ENCODE measurements around the gene TP53I3. TPM values are rescaled to one million over a fixed set of nuclear protein-coding genes. Genes with fewer than 3 reads are reported as not detected.
A peak's percentile ranks its signal among the peaks of the same experiment; 100 is the strongest.
"Not testable (repeated sequence)": the region's sequence is repeated elsewhere in the genome, so short reads cannot be mapped to it uniquely, and the experiment has no call there.

Gene TP53I3
- total RNA-seq, 2 experiments from 2014 or later: 1.8 to 2.6 TPM

- Mint-ChIP-seq H3K36me3 (ENCODE audit: low read depth) (no peaks in the 10 kb centered on the region), H3K27me3 (no peaks in the 10 kb centered on the region), H3K4me3 (peak overlapping the region; percentile 96), H3K27ac (no peak overlapping the region), H3K9me3 (no peaks in the 10 kb centered on the region), H3K4me1 (ENCODE audit: low read depth) (peaks cover 25% of the 10 kb centered on the region)
- ATAC-seq: no peak
- POLR2A ChIA-PET: interaction anchor here (0.7 to 1.5 kb wide), 2 partner anchors 31 to 227 kb away, joined by 3 read pairs; partner anchors contain the start of gene SF3B6
- no peak for DNase-seq
- CTCF ChIA-PET: interaction anchor here (2.3 kb wide), 1 partner anchor 38 kb away, joined by 17 read pairs; the partner anchor contains the start of gene TP53I3
- intact Hi-C loops (cut with micrococcal nuclease): no loop called here
- TF ChIP-seq CTCF (IDR thresholded peaks at IDR 0.05): no peak
Observed at GRCh38 chr2:24045511-24046508, 38.8 kb downstream of the TP53I3 start.

- H3K4me3 Mint-ChIP-seq; H3K27me3 Mint-ChIP-seq; H3K9me3 Mint-ChIP-seq; ATAC-seq; DNase-seq; POLR2A ChIA-PET; intact Hi-C loops (cut with micrococcal nuclease); CTCF ChIA-PET; H3K27ac Mint-ChIP-seq: not testable (repeated sequence)
- Mint-ChIP-seq H3K4me1 (ENCODE audit: low read depth) (peaks cover 25% of the 10 kb centered on the region), H3K36me3 (ENCODE audit: low read depth) (peaks cover 17% of the 10 kb centered on the region)
Observed at GRCh38 chr2:24043133-24043532, 41.5 kb downstream of the TP53I3 start.

GRCh38 chr2:24040511-24040910, 44.1 kb downstream of the TP53I3 start:
- POLR2A ChIA-PET: no interaction called here
- H3K27ac Mint-ChIP-seq: no peak overlapping the region
- intact Hi-C loops (cut with micrococcal nuclease): no loop called here
- H3K9me3 Mint-ChIP-seq: no peaks in the 10 kb centered on the region
- no peak for TF ChIP-seq CTCF (IDR thresholded peaks at IDR 0.05)
- CTCF ChIA-PET: interaction anchor here (1.5 kb wide), 1 partner anchor 43 kb away, joined by 3 read pairs; no protein-coding TSS in a partner anchor
- DNase-seq (no peak), ATAC-seq (no peak)
- H3K36me3 Mint-ChIP-seq (ENCODE audit: low read depth): peaks cover 28% of the 10 kb centered on the region
- no peaks in the 10 kb centered on the region for H3K27me3 Mint-ChIP-seq
- H3K4me3 Mint-ChIP-seq: no peak overlapping the region
- peaks cover 24% of the 10 kb centered on the region for H3K4me1 Mint-ChIP-seq (ENCODE audit: low read depth)

GRCh38 chr2:24038786-24039499, 45.7 kb downstream of the TP53I3 start:
- H3K4me3 Mint-ChIP-seq: no peak overlapping the region
- no peak for ATAC-seq

More at GRCh38 chr2:24038786-24039499, 45.7 kb downstream of the TP53I3 start:
- no peak for TF ChIP-seq CTCF (IDR thresholded peaks at IDR 0.05)
- Mint-ChIP-seq H3K4me1 (ENCODE audit: low read depth) (peaks cover 24% of the 10 kb centered on the region), H3K9me3 (no peaks in the 10 kb centered on the region), H3K36me3 (ENCODE audit: low read depth) (peaks cover 28% of the 10 kb centered on the region), H3K27me3 (no peaks in the 10 kb centered on the region), H3K27ac (no peak overlapping the region)
- intact Hi-C loops (cut with micrococcal nuclease): no loop called here
- ChIA-PET CTCF (no interaction called here), POLR2A (interaction anchor here (0.7 kb wide), 1 partner anchor 241 kb away, joined by 3 read pairs; no protein-coding TSS in a partner anchor)
- DNase-seq: no peak

Other genes with a start within 250 kb of the TP53I3 start
- gene ATAD2B, start 157.7 kb downstream of the TP53I3 start, total RNA-seq: 10 to 100 TPM; 12.5 to 13.2 TPM
- 10 to 100 TPM; 11.1 to 11.2 TPM for gene UBXN2A, start 144.4 kb downstream of the TP53I3 start, total RNA-seq
- under 1 TPM; 0.25 to 0.32 TPM for gene MFSD2B, start 74.7 kb downstream of the TP53I3 start, total RNA-seq
- gene WDCP, start 37.4 kb downstream of the TP53I3 start, total RNA-seq: 10 to 100 TPM; 20.2 to 23.0 TPM
- 1 to 10 TPM; 1.3 to 1.7 TPM for gene FKBP1B, start 35.1 kb downstream of the TP53I3 start, total RNA-seq
- 100 to 1,000 TPM; 141 to 144 TPM for gene SF3B6, start 8.5 kb downstream of the TP53I3 start, total RNA-seq
- gene PFN4, start 38.5 kb upstream of the TP53I3 start, total RNA-seq: not detected
- 1 to 10 TPM; 4.5 to 5.7 TPM for gene FAM228B, start 38.6 kb upstream of the TP53I3 start, total RNA-seq
- gene FAM228A, start 90.2 kb upstream of the TP53I3 start, total RNA-seq: not detected

All from activated CD8-positive, alpha-beta T cell treated with anti-CD3 and anti-CD28 coated beads for 36 hours (primary cell).